B cell (primary cell): ENCODE results near the gene HUS1. TPM values are rescaled to one million over a fixed set of nuclear protein-coding genes. Genes with fewer than 3 reads are reported as not detected.

Experiments used
- polyA plus RNA-seq: library from polyadenylated mRNA; depleted of rRNA; stranded (reverse); fragments of >200 nt; gene quantifications from 2 replicates; pipeline ENCODE4 v1.2.3, GENCODE V29; 2012
- total RNA-seq, 2 donors: library from RNA; stranded (reverse); fragments of 120-200 nt in 1 of 2; gene quantifications; 1 replicate in 1 of 2; 2 replicates in 1 of 2; pipeline versions ENCODE4 v1.2.3 to v1.2.4, GENCODE V29; 2013 to 2022

HUS1 gene
- total and polyA plus RNA-seq, 2 donors (not counting 1 experiment from before 2014, with no cell fraction given) = 37.7 to 61.6 TPM

Other genes with a start within 250 kb of the HUS1 start
- 0.59 and 0.66 TPM in 2 replicates for gene PKD1L1, start 31.1 kb downstream of the HUS1 start, total RNA-seq
- gene PKD1L1, start 31.1 kb downstream of the HUS1 start, polyA plus RNA-seq = 0.70 and 0.85 TPM in 2 replicates
- gene SUN3, start 49.5 kb upstream of the HUS1 start, total RNA-seq = not detected in 2 replicates
- not detected in 2 replicates for gene SUN3, start 49.5 kb upstream of the HUS1 start, polyA plus RNA-seq
- not detected in 2 replicates for gene C7orf57, start 55.9 kb upstream of the HUS1 start, total RNA-seq
- gene C7orf57, start 55.9 kb upstream of the HUS1 start, polyA plus RNA-seq = not detected in 2 replicates
- 5.8 and 6.8 TPM in 2 replicates for gene UPP1, start 109.7 kb upstream of the HUS1 start, total RNA-seq
- 8.0 and 13.1 TPM in 2 replicates for gene UPP1, start 109.7 kb upstream of the HUS1 start, polyA plus RNA-seq
- gene ABCA13, start 191.8 kb upstream of the HUS1 start, total RNA-seq = not detected in 2 replicates
- gene ABCA13, start 191.8 kb upstream of the HUS1 start, polyA plus RNA-seq = not detected in 2 replicates